KMS-11 (cell line): ENCODE data around the gene PLA2G4F.

ENCODE experiments used
- H2AFZ ChIP-seq: fragments of 200-600 bp; sonication (generic); 2 replicates; pipeline ENCODE4 v1.6.1; 2016; ENCODE audit warnings: antibody characterized with exemption, mixed run types, low read depth
- H3K27ac ChIP-seq: fragments of 200-600 bp; sonication (generic); 2 replicates; pipeline ENCODE4 v1.6.1; 2016; ENCODE audit warnings: mild to moderate bottlenecking, mixed run types
- H3K27me3 ChIP-seq: fragments of 200-600 bp; sonication (generic); 2 replicates; pipeline ENCODE4 v1.6.1; 2017; ENCODE audit warnings: mild to moderate bottlenecking, low read depth, mixed run types, moderate library complexity; ENCODE audit not compliant: insufficient read depth
- H3K36me3 ChIP-seq: fragments of 200-600 bp; sonication (generic); 2 replicates; pipeline ENCODE4 v1.6.1; 2017; ENCODE audit warnings: mild to moderate bottlenecking, mixed run types; ENCODE audit not compliant: insufficient read depth
- H3K4me1 ChIP-seq: fragments of 200-600 bp; sonication (generic); 2 replicates; pipeline ENCODE4 v1.6.1; 2016; ENCODE audit warnings: mild to moderate bottlenecking, low read depth, mixed run types; ENCODE audit not compliant: poor library complexity, severe bottlenecking
- H3K4me2 ChIP-seq: fragments of 200-600 bp; sonication (generic); 2 replicates; pipeline ENCODE4 v1.7.0; 2016; ENCODE audit warnings: mild to moderate bottlenecking, mixed run types
- H3K4me3 ChIP-seq: fragments of 200-600 bp; sonication (generic); IDR thresholded peaks from 2 replicates; pipeline ENCODE4 v1.6.1; 2017; ENCODE audit warnings: low read depth, low read length, mixed read lengths; ENCODE audit not compliant: insufficient read depth
- H3K79me2 ChIP-seq: fragments of 200-600 bp; sonication (generic); 2 replicates; pipeline ENCODE4 v1.6.1; 2016; ENCODE audit warnings: low read depth, mixed run types; ENCODE audit not compliant: insufficient read depth
- H3K9ac ChIP-seq: fragments of 200-600 bp; sonication (generic); 2 replicates; pipeline ENCODE4 v1.6.1; 2016; ENCODE audit warnings: mild to moderate bottlenecking, mixed run types
- H4K20me1 ChIP-seq: fragments of 200-600 bp; sonication (generic); 2 replicates; pipeline ENCODE4 v1.6.1; 2016; ENCODE audit warnings: mild to moderate bottlenecking, mixed run types; ENCODE audit not compliant: insufficient read depth
- CTCF ChIP-seq: fragments of 200-600 bp; sonication (generic); conservative IDR thresholded peaks from 2 replicates; pipeline ENCODE4 v1.6.1; 2017; ENCODE audit warnings: low read depth, mild to moderate bottlenecking, antibody characterized with exemption, low read length, moderate library complexity, mixed read lengths

The PLA2G4F gene

GRCh38 chr15:42184296-42184695 lies 27.9 kb upstream of the PLA2G4F start:
- H3K27me3 ChIP-seq, result no peaks in the 10 kb centered on the region
- no peaks in the 10 kb centered on the region for H3K36me3 ChIP-seq
- no peak overlapping the region for H2AFZ ChIP-seq
- H3K4me3 ChIP-seq, result no peak overlapping the region
- H3K4me1 ChIP-seq, result no peaks in the 10 kb centered on the region
- no peaks in the 10 kb centered on the region for H4K20me1 ChIP-seq
- H3K9ac ChIP-seq, result no peak overlapping the region
- no peaks in the 10 kb centered on the region for H3K79me2 ChIP-seq
- no peak overlapping the region for H3K27ac ChIP-seq
- TF ChIP-seq CTCF, result no peak
- no peak overlapping the region for H3K4me2 ChIP-seq

GRCh38 chr15:42182961-42183360 lies 26.5 kb upstream of the PLA2G4F start:
- H3K36me3 ChIP-seq, result no peaks in the 10 kb centered on the region
- no peak overlapping the region for H3K27ac ChIP-seq
- no peak overlapping the region for H3K4me2 ChIP-seq

GRCh38 chr15:42182328-42182886 lies 26.0 kb upstream of the PLA2G4F start:
- Histone ChIP-seq H3K27me3 (no peaks in the 10 kb centered on the region), H3K4me2 (no peak overlapping the region), H4K20me1 (no peaks in the 10 kb centered on the region), H3K9ac (no peak overlapping the region), H3K79me2 (no peaks in the 10 kb centered on the region), H3K4me1 (no peaks in the 10 kb centered on the region), H3K4me3 (no peak overlapping the region), H3K36me3 (no peaks in the 10 kb centered on the region), H2AFZ (no peak overlapping the region), H3K27ac (no peak overlapping the region)
- no peak for TF ChIP-seq CTCF

More at GRCh38 chr15:42182961-42183360, 26.5 kb upstream of the PLA2G4F start:
- H3K79me2 ChIP-seq, result no peaks in the 10 kb centered on the region
- H4K20me1 ChIP-seq, result no peaks in the 10 kb centered on the region
- no peak overlapping the region for H3K9ac ChIP-seq
- H3K27me3 ChIP-seq, result no peaks in the 10 kb centered on the region
- no peak overlapping the region for H2AFZ ChIP-seq
- no peak overlapping the region for H3K4me3 ChIP-seq
- H3K4me1 ChIP-seq, result no peaks in the 10 kb centered on the region
- TF ChIP-seq CTCF, result no peak

GRCh38 chr15:42178056-42178455 lies 21.6 kb upstream of the PLA2G4F start:
- Histone ChIP-seq H3K27ac (no peak overlapping the region), H3K4me3 (no peak overlapping the region), H2AFZ (no peak overlapping the region), H4K20me1 (no peaks in the 10 kb centered on the region), H3K79me2 (no peaks in the 10 kb centered on the region), H3K36me3 (no peaks in the 10 kb centered on the region), H3K4me2 (no peak overlapping the region), H3K4me1 (no peaks in the 10 kb centered on the region), H3K9ac (no peak overlapping the region), H3K27me3 (no peaks in the 10 kb centered on the region)
- TF ChIP-seq CTCF, result no peak
